Choroid plexus epithelial cell (primary cell): ENCODE results near the gene BCL7B.
"Not testable (repeated sequence)": the region's sequence is repeated elsewhere in the genome, so short reads cannot be mapped to it uniquely, and the experiment has no call there.

Experiments
- DNase-seq: peaks from one replicate; pipeline ENCODE4 v3.0.0-alpha.2; 2010; ENCODE audit warnings: low read depth
- H3K4me3 ChIP-seq: 2 replicates; pipeline ENCODE4 v1.5.1; 2011; ENCODE audit warnings: low read depth, mild to moderate bottlenecking, control low read depth, low read length, moderate library complexity
- TF ChIP-seq, protein P1 (sequence below): conservative IDR thresholded peaks from 2 replicates; pipeline ENCODE4 v1.5.1; 2011; ENCODE audit warnings: low read depth, mild to moderate bottlenecking, control low read depth, inconsistent platforms, low read length, moderate library complexity

Gene BCL7B

DNA sequence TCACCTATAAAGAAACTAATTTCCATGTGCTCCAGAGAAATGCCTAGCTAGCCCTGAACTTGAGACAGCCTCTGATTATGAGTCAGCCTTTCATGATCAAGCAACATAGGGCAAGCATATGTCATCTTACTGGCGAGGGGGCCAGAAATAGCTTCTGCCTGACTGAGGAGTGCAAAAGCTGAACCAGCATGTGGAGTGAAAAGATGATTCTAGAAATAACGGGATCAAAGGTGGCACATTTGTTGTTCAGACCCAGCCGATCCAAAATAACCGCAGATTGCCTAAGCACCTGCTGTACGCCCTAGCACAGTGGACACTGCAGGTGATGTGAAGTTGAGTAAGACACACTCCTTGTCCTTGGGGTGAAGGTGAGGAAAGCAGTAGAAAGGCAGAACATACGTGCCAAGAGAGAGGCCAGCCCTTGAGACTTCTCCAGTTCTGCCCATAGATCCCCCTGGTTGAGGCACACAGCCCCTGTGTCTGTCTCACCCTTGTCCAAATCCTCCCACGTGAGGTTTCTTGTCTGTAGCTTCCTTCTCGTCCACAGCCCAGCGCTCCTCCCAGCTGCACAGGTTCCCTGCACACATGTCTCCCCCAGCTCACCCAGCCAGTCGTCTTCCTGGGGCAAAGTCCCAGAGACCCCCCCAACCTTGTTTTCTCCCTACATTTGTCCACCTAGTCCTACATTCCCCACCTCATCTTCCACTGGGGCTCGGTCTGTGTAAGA, 2.8 kb upstream of the BCL7B start:
- TF ChIP-seq, protein P1, sequence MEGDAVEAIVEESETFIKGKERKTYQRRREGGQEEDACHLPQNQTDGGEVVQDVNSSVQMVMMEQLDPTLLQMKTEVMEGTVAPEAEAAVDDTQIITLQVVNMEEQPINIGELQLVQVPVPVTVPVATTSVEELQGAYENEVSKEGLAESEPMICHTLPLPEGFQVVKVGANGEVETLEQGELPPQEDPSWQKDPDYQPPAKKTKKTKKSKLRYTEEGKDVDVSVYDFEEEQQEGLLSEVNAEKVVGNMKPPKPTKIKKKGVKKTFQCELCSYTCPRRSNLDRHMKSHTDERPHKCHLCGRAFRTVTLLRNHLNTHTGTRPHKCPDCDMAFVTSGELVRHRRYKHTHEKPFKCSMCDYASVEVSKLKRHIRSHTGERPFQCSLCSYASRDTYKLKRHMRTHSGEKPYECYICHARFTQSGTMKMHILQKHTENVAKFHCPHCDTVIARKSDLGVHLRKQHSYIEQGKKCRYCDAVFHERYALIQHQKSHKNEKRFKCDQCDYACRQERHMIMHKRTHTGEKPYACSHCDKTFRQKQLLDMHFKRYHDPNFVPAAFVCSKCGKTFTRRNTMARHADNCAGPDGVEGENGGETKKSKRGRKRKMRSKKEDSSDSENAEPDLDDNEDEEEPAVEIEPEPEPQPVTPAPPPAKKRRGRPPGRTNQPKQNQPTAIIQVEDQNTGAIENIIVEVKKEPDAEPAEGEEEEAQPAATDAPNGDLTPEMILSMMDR, result no peak

DNA sequence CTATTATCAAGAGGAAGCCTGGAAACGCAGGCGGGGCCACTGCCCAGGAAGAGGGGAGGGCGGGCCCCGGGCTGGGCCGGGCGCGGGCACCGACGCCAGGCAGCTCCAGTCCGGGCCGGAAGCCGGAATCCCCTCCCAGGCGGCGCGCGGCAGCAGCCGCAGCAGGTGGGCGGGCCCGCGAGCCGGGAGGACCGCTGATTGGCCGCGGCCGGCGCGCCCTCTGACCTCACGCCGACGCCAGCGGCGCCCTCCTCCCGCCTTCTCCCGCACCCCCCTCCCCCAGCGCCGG, 438 bp downstream of the BCL7B start:
- peak overlapping the region; percentile 89 for H3K4me3 ChIP-seq
- TF ChIP-seq, protein P1, result no peak
- peak; percentile 92 for DNase-seq

More for the DNA sequence above, 2.8 kb upstream of the BCL7B start:
- DNase-seq, result peak; percentile 93
- H3K4me3 ChIP-seq, result no peak overlapping the region

DNA sequence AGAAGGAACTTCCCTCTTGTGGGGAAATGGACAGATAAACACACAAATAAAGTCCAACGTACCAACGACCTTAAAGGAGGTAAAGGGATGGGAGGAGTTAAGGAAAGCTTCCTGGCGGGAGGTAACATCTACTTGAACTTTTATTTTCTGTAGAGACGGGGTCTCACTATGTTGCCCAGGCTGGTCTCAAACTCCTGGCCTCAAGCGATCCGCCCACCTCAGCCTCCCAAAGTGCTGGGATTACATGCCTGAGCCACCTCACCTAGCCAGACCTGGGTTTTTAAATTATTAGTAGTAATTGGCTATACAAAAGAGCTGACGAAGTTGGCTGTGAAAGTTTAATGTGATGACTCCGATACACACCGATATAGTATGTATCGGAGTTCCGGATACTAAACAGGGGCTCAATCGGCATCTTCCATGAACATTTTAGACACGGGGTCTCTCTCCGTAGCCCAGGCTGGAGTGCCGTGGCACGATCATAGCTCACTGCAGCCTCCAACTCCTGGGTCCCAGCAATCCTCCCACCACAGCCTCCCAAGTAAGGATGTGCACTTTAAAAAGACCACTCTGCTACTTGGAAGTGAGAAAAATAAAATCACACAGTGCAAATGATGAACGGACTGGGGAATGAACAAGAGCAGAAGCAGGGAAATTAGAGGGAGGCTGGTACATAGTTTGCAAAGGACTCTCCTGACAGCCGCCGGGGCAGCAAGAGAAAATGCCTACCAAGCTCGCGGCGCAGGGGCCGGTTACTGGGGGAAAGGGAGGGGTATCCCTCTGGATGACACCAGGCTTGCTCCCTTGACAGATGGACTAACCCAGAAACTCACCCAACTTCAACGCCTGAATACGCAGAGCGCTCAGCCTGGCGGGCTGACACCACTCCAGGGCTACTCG, 1.0 kb downstream of the BCL7B start:
- H3K4me3 ChIP-seq, result peak overlapping the region; percentile 89
- DNase-seq, result no peak
- TF ChIP-seq, protein P1, result no peak

DNA sequence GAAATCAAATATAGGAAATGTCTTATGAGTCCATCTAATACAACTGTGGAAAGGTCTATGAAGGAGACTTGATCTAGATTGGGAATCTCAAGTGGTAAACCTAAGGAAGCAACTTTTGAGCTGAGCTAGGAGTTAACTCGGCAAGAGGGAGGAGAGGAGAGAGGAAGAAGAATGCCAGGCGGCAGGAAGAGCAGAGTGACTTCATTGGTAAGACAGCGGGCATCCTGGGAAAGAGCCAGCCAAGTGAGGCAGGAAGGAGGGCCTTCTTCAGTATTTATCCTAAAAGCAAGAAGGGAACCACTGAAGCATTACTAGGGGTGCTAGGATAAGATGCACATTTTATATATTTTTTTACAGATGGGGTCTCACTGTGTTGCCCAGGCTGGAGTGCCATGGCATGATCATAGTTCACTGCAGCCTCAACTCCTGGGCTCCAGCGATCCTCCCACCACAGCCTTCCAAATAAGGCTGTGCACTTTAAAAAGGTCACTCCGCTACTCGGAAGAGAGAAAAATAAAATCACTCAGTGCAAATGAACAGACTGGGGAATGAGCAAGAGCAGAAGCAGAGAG, 2.0 kb downstream of the BCL7B start:
- TF ChIP-seq, protein P1, result no peak
- no peak overlapping the region for H3K4me3 ChIP-seq
- no peak for DNase-seq

DNA sequence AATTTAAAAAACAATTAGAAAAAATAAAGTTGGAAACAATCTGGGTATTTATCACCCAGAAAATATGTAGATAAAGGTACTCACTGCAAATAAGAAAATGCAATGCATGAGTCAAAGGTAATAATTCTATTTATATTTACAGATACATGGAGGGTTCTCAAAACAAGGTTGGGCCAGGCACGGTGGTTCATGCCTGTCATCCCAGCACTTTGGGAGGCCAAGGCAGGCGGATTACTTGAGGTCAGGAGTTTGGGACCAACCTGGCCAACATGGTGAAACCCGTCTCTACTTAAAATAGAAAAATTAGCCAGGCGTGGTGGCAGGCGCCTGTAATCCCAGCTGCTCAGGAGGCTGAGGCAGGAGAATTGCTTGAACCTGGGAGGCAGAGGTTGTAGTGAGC, 7.4 kb downstream of the BCL7B start:
- not testable (repeated sequence) for H3K4me3 ChIP-seq, DNase-seq

DNA sequence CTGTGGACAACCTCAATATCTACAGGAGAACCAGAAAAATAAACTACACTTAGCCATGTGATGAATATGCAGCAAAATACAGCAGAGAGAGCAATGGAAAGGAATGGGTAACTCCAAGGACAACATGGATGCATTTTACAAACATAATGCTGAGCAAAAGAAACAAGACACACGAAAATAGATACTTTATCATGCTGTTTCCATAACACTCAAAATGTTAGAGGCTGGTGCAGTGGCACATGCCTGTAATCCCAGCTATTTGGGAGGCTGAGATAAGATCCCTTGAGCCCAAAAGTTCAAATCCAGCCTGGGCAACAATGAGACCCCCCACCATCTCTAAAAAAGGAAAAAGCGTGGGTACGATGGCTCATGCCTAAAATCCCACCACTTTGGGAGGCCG, 8.3 kb downstream of the BCL7B start:
- TF ChIP-seq, protein P1, result no peak
- no peak for DNase-seq
- H3K4me3 ChIP-seq, result no peak overlapping the region

DNA sequence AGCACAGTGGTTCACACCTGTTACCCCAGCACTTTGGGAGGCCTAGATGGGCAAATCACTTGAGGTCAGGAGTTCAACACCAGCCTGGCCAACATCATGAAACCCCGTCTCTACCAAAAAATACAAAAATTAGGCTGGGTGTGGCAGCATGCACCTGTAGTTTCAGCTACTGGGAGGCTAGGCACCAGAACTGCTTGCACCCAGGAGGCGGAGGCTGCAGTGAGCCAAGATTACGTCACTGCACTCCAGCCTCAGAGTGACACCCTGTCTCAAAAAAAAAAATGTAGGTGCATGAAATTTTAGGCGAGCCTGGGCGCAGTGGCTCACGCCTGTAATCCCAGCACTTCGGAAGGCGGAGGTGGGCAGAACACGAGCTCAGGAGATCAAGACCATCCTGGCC, 9.6 kb downstream of the BCL7B start:
- TF ChIP-seq, protein P1, result no peak
- no peak overlapping the region for H3K4me3 ChIP-seq
- DNase-seq, result no peak
